ENCODE measurements around the gene TNS1.

- TF ChIP-seq POLR2A (IDR thresholded peaks at IDR 0.05; ENCODE audit: borderline replicate concordance, extremely low read depth, insufficient read depth, insufficient read length) = no peak
- TF ChIP-seq POLR2AphosphoS5 (IDR thresholded peaks at IDR 0.05; ENCODE audit: low read depth, low read length) = no peak
- no peak for TF ChIP-seq CTCF (IDR thresholded peaks at IDR 0.05 in 2 of 3, conservative IDR thresholded peaks at IDR 0.05 in 1 of 3; ENCODE audit: borderline replicate concordance in 1 of 3, insufficient read depth in 1 of 3, low read depth in 2 of 3, low read length in 2 of 3)
- TF ChIP-seq EZH2phosphoT487 (IDR thresholded peaks at IDR 0.05; ENCODE audit: borderline replicate concordance) = no peak
- no peak for TF ChIP-seq ZFX (IDR thresholded peaks at IDR 0.05)
- TF ChIP-seq EZH2 (IDR thresholded peaks at IDR 0.05) = no peak
- TF ChIP-seq MAX (IDR thresholded peaks at IDR 0.05) = no peak
- no peak for TF ChIP-seq ATF3 (IDR thresholded peaks at IDR 0.05)
- TF ChIP-seq RAD21 (IDR thresholded peaks at IDR 0.05; ENCODE audit: low read depth) = no peak
- no peak for TF ChIP-seq SIN3A (IDR thresholded peaks at IDR 0.05; ENCODE audit: low read depth)
- no peak for TF ChIP-seq SP1 (IDR thresholded peaks at IDR 0.05; ENCODE audit: low read depth)
Measured at GRCh38 chr2:217864963-217865772, 137.6 kb downstream of the TNS1 start.

Measured in HCT116 (cell line).